ENCODE data around the gene ERGIC1. TPM values are rescaled to one million over a fixed set of nuclear protein-coding genes. Genes with fewer than 3 reads are reported as not detected.
A peak's percentile ranks its signal among the peaks of the same experiment; 100 is the strongest.

ERGIC1 gene
- total RNA-seq, 1 donor from 2014 or later, result 105 TPM

- H3K27ac Mint-ChIP-seq, result peak overlapping the region; percentile 72
- DNase-seq (ENCODE audit: extremely low spot score, unreplicated experiment), result no peak
- H3K27me3 Mint-ChIP-seq, result peaks cover 2% of the 10 kb centered on the region
- peaks cover 14% of the 10 kb centered on the region for H3K36me3 Mint-ChIP-seq
- no peak for TF ChIP-seq CTCF (conservative IDR thresholded peaks at IDR 0.05)
- H3K4me3 Mint-ChIP-seq, result no peak overlapping the region
- no peaks in the 10 kb centered on the region for H3K9me3 Mint-ChIP-seq
- H3K4me1 Mint-ChIP-seq (ENCODE audit: unreplicated experiment), result peaks cover 62% of the 10 kb centered on the region
Measured at GRCh38 chr5:172898843-172899369, 64.9 kb downstream of the ERGIC1 start.

- no peak for DNase-seq (ENCODE audit: extremely low spot score, unreplicated experiment)
- Mint-ChIP-seq H3K9me3 (no peaks in the 10 kb centered on the region), H3K27ac (peak overlapping the region; percentile 78), H3K27me3 (peaks cover 3% of the 10 kb centered on the region), H3K4me3 (no peak overlapping the region), H3K4me1 (ENCODE audit: unreplicated experiment) (peaks cover 65% of the 10 kb centered on the region), H3K36me3 (peaks cover 18% of the 10 kb centered on the region)
- TF ChIP-seq CTCF (conservative IDR thresholded peaks at IDR 0.05), result no peak
Measured at GRCh38 chr5:172899436-172899835, 65.4 kb downstream of the ERGIC1 start.

- H3K4me3 Mint-ChIP-seq, result no peak overlapping the region
- no peak for DNase-seq (ENCODE audit: extremely low spot score, unreplicated experiment)
- no peak for TF ChIP-seq CTCF (conservative IDR thresholded peaks at IDR 0.05)
- no peaks in the 10 kb centered on the region for H3K9me3 Mint-ChIP-seq
- H3K27ac Mint-ChIP-seq, result peak overlapping the region; percentile 78
- peaks cover 13% of the 10 kb centered on the region for H3K36me3 Mint-ChIP-seq
- peaks cover 67% of the 10 kb centered on the region for H3K4me1 Mint-ChIP-seq (ENCODE audit: unreplicated experiment)
- peaks cover 3% of the 10 kb centered on the region for H3K27me3 Mint-ChIP-seq
Measured at GRCh38 chr5:172901012-172901780, 67.1 kb downstream of the ERGIC1 start.

- peaks cover 13% of the 10 kb centered on the region for H3K36me3 Mint-ChIP-seq
- no peak overlapping the region for H3K4me3 Mint-ChIP-seq
- peak overlapping the region; percentile 94 for H3K27ac Mint-ChIP-seq
- TF ChIP-seq CTCF (conservative IDR thresholded peaks at IDR 0.05), result no peak
- peaks cover 3% of the 10 kb centered on the region for H3K27me3 Mint-ChIP-seq
- H3K4me1 Mint-ChIP-seq (ENCODE audit: unreplicated experiment), result peaks cover 67% of the 10 kb centered on the region
- H3K9me3 Mint-ChIP-seq, result no peaks in the 10 kb centered on the region
- no peak for DNase-seq (ENCODE audit: extremely low spot score, unreplicated experiment)
Measured at GRCh38 chr5:172901788-172902496, 67.9 kb downstream of the ERGIC1 start.

DNA sequence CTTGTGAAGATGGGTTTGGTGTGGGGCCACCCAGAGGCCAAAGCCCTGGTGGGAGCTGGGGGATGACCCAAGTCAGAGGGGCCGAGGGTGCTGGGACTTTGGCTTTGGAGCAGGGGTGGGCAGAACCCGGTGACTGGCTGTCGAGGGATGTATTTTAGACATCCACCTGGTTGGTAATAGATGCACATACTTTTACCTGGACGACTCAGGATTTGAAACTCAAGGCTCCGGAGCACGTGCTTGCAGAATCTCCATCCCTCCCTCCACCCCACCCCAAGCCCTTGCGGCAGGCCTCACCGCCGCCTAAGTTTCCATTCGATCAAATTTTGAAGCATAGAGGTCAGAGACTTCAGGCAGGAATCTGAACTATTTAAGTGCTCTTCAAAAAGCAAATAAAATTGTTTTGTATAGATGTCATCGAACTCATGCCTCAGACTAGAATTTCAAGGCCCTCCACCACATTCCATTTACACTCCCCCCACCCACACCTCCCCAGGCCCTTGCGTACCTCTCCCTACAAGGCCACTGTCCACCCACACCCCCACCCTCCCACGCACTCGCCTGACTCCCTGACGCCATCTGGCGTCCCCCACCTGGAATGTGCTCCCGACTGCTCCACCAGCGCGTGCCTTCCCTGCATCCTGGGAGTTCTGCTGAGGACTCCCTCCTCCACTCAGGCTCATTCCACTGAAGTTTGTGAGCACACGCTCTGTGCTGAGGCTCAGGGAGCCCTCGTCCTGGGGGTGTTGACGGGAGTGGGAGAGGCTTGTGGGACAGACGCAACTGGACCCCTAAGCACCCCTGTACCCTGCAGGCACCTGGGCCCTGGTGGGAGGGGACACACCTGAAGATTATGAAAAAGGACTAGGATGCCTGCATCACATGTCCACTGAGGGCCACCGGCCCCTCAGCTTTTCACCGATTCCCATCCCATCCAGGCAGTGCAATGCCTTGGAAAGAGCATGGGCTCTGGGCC is 68.7 kb downstream of the ERGIC1 start:
- Mint-ChIP-seq H3K27ac (peak overlapping the region; percentile 94), H3K27me3 (peaks cover 3% of the 10 kb centered on the region), H3K9me3 (no peaks in the 10 kb centered on the region), H3K4me1 (ENCODE audit: unreplicated experiment) (peaks cover 65% of the 10 kb centered on the region), H3K36me3 (peaks cover 13% of the 10 kb centered on the region), H3K4me3 (peak overlapping the region; percentile 51)
- no peak for DNase-seq (ENCODE audit: extremely low spot score, unreplicated experiment)
- peak; percentile 57 for TF ChIP-seq CTCF (conservative IDR thresholded peaks at IDR 0.05)
